Fibroblast of pulmonary artery (primary cell): ENCODE measurements around the gene MFSD12.

Experiments used
- DNase-seq: peaks from one replicate; pipeline ENCODE4 v3.0.0-alpha.2; 2010; ENCODE audit warnings: low read depth
- H3K4me3 ChIP-seq: replicated peaks from 2 replicates; pipeline ENCODE4 v1.5.1; 2011; ENCODE audit warnings: low read depth, mild to moderate bottlenecking, control low read depth, low read length, moderate library complexity
- TF ChIP-seq, protein P1 (sequence below): IDR thresholded peaks from 2 replicates; pipeline ENCODE4 v1.5.1; 2011; ENCODE audit warnings: mild to moderate bottlenecking, control low read depth, low read length, inconsistent platforms; ENCODE audit errors: missing control alignments

Gene MFSD12

GRCh38 chr19:3535981-3536380 lies 21.4 kb downstream of the MFSD12 start:
- TF ChIP-seq, protein P1, sequence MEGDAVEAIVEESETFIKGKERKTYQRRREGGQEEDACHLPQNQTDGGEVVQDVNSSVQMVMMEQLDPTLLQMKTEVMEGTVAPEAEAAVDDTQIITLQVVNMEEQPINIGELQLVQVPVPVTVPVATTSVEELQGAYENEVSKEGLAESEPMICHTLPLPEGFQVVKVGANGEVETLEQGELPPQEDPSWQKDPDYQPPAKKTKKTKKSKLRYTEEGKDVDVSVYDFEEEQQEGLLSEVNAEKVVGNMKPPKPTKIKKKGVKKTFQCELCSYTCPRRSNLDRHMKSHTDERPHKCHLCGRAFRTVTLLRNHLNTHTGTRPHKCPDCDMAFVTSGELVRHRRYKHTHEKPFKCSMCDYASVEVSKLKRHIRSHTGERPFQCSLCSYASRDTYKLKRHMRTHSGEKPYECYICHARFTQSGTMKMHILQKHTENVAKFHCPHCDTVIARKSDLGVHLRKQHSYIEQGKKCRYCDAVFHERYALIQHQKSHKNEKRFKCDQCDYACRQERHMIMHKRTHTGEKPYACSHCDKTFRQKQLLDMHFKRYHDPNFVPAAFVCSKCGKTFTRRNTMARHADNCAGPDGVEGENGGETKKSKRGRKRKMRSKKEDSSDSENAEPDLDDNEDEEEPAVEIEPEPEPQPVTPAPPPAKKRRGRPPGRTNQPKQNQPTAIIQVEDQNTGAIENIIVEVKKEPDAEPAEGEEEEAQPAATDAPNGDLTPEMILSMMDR: no peak
- DNase-seq: no peak
- H3K4me3 ChIP-seq: no peak overlapping the region

GRCh38 chr19:3535563-3535965 lies 21.8 kb downstream of the MFSD12 start:
- TF ChIP-seq, protein P1: no peak
- no peak overlapping the region for H3K4me3 ChIP-seq
- no peak for DNase-seq

DNA sequence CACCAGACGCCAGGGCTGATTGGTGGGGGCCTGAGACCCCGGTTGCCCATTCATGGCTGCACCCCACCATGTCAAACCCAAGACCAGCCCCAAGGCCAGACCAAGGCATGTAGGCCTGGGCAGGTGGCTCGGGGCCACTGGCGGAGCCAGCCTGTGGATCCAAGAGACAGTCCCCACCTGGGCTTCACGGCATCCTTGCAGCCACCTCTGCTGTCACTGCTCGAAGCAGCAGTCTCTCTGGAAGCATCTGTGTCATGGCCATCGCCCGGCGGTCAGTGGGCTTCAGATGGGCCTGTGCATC lies 22.2 kb downstream of the MFSD12 start:
- H3K4me3 ChIP-seq: no peak overlapping the region
- TF ChIP-seq, protein P1: no peak
- DNase-seq: no peak

DNA sequence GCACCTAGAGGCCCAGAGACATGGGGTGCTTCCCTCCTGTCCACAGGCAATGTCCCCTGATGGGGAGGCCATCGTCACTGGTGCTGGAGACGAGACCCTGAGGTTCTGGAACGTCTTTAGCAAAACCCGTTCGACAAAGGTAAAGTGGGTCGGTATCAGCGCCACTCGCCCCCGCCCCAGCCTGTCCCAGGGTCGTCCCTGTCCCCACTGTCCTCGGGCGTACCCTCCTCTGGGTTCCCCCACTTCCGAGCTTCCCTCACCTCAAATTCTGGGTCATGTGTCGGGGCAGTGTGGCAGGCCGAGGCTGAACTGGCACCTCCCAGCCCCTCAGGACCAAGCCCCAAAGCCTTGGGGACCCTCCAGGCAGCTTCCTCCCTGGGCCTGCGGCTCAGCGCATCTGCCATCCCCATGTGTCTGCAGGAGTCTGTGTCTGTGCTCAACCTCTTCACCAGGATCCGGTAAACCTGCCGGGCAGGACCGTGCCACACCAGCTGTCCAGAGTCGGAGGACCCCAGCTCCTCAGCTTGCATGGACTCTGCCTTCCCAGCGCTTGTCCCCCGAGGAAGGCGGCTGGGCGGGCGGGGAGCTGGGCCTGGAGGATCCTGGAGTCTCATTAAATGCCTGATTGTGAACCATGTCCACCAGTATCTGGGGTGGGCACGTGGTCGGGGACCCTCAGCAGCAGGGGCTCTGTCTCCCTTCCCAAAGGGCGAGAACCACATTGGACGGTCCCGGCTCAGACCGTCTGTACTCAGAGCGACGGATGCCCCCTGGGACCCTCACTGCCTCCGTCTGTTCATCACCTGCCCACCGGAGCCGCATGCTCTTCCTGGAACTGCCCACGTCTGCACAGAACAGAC lies 22.8 kb downstream of the MFSD12 start:
- DNase-seq: no peak
- H3K4me3 ChIP-seq: no peak overlapping the region
- TF ChIP-seq, protein P1: no peak

DNA sequence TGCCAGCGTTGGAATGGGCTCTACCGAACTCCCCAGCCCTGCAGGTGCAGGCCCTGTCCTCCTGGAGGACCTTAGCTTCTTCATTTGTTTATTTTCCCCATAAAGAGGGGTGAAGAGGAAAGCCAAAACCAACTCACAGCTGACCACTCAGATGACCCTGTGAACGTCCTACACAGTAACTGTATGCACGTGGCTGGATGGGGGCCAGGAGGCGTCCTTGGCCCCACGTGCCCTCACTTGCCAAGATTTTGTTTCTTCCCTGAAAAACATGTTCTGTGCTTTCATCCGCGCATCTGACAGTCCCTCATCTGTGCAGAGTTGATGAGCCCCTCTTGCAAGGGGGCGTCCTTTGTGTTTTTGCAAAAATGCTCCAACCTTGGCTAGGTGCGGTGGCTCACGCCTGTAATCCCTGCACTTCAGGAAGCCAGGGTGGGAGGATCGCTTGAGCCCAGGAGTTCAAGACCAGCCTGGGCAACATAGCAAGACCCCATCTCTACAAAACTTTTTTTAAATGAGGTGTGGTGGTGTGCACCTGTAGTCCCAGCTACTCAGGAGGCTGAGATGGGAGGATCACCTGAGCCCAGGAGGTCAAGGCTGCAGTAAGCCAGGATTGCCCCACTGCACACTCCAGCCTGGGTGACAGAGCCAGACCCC lies 23.7 kb downstream of the MFSD12 start:
- TF ChIP-seq, protein P1: no peak
- H3K4me3 ChIP-seq: no peak overlapping the region
- DNase-seq: no peak

- no peak overlapping the region for H3K4me3 ChIP-seq
- no peak for DNase-seq
- TF ChIP-seq, protein P1: no peak
Observed at GRCh38 chr19:3533033-3533432, 24.4 kb downstream of the MFSD12 start.
